DND-41 (cell line): ENCODE measurements around the gene MET.

Experiments used
- ATAC-seq: fragments of 200-7000 bp; cut with Tn5 transposase; 3 replicates; pipeline ENCODE4 v1.9.1; 2021; ENCODE audit warnings: low read depth; ENCODE audit not compliant: insufficient read depth
- DNase-seq: peaks from one replicate; pipeline ENCODE4 v3.0.0-alpha.2; 2020
- H2AFZ ChIP-seq: 2 replicates; pipeline ENCODE4 v1.6.0; 2012; ENCODE audit warnings: low read depth, low read length
- H3K27ac ChIP-seq: 2 replicates; pipeline ENCODE4 v1.5.1; 2012; ENCODE audit warnings: low read length, inconsistent platforms
- H3K27me3 ChIP-seq: fragments of 200-600 bp; sonication (generic); 2 replicates; pipeline ENCODE4 v1.6.0; 2012; ENCODE audit warnings: low read length, mild to moderate bottlenecking, inconsistent platforms; ENCODE audit not compliant: insufficient read depth, poor library complexity
- H3K36me3 ChIP-seq: 2 replicates; pipeline ENCODE4 v1.5.1; 2012; ENCODE audit warnings: low read length, inconsistent platforms; ENCODE audit not compliant: insufficient read depth
- H3K4me1 ChIP-seq: 2 replicates; pipeline ENCODE4 v1.5.1; 2012; ENCODE audit warnings: mild to moderate bottlenecking, low read length; ENCODE audit not compliant: insufficient read depth
- H3K4me2 ChIP-seq: 2 replicates; pipeline ENCODE4 v1.6.0; 2012; ENCODE audit warnings: mild to moderate bottlenecking, moderate library complexity, low read length, inconsistent platforms; ENCODE audit not compliant: insufficient read depth
- H3K4me3 ChIP-seq, 2 experiments: fragments of 200-600 bp in 1 of 2; shearing (Covaris generic) in 1 of 2; 2 replicates each; pipeline ENCODE4 v1.5.1; 2012 to 2016; ENCODE audit warnings: inconsistent platforms in 2 of 2, low read length in 2 of 2, mild to moderate bottlenecking in 2 of 2, low read depth in 1 of 2, moderate library complexity in 1 of 2
- H3K79me2 ChIP-seq: 2 replicates; pipeline ENCODE4 v1.6.0; 2012; ENCODE audit warnings: low read length, inconsistent platforms; ENCODE audit not compliant: insufficient read depth
- H3K9ac ChIP-seq: 2 replicates; pipeline ENCODE4 v1.6.0; 2012; ENCODE audit warnings: low read depth, mild to moderate bottlenecking, inconsistent platforms, low read length, moderate library complexity
- H3K9me3 ChIP-seq: 2 replicates; pipeline ENCODE4 v1.5.1; 2012; ENCODE audit warnings: low read length, moderate library complexity, mild to moderate bottlenecking, inconsistent platforms; ENCODE audit not compliant: insufficient read depth, severe bottlenecking
- H4K20me1 ChIP-seq: 2 replicates; pipeline ENCODE4 v1.6.0; 2012; ENCODE audit warnings: low read length; ENCODE audit not compliant: insufficient read depth
- EZH2 ChIP-seq: IDR thresholded peaks from 3 replicates; pipeline ENCODE4 v1.6.1; 2012; ENCODE audit warnings: borderline replicate concordance, low read depth, mild to moderate bottlenecking, moderate library complexity, low read length, inconsistent platforms; ENCODE audit not compliant: severe bottlenecking
- TF ChIP-seq, protein P1 (sequence below): IDR thresholded peaks from 2 replicates; pipeline ENCODE4 v1.5.1; 2012; ENCODE audit warnings: borderline replicate concordance, low read length, moderate library complexity, mild to moderate bottlenecking; ENCODE audit not compliant: poor library complexity, severe bottlenecking; ENCODE audit errors: extremely low read depth

The MET gene

DNA sequence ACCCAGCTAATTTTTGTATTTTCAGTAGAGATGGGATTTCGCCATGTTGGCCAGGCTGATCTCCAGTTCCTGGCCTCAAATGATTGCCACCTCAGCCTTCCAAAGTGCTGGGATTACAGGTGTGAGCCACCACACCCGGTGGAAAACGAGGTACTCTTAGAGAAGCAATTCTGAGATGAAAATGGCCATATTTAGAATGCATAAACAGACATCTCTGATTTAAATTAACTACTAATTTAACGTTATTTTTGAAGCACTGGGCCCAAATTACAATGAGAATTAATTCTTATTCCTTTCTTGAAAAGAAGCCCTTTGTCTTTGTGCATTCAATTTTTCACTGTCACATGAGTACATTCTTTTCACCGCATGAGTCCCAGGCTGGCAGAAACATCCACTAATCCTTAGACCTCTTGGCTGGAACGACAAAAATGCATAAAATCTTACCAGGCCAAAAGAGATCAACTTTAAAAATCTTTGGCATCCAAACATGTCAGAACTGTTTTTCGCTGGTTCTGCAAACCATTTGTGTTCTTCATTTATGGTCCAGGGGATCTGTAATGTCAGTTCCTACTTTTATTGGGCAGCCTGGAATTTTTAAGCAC lies 130.2 kb downstream of the MET start:
- H3K4me3 ChIP-seq, result no peak overlapping the region
- DNase-seq, result no peak
- H3K79me2 ChIP-seq, result no peaks in the 10 kb centered on the region
- ATAC-seq, result no peak
- H3K4me1 ChIP-seq, result no peaks in the 10 kb centered on the region
- H3K27me3 ChIP-seq, result peaks cover 9% of the 10 kb centered on the region
- H3K9ac ChIP-seq, result no peak overlapping the region
- no peaks in the 10 kb centered on the region for H4K20me1 ChIP-seq
- no peaks in the 10 kb centered on the region for H3K36me3 ChIP-seq
- H2AFZ ChIP-seq, result no peak overlapping the region
- TF ChIP-seq, protein P1, sequence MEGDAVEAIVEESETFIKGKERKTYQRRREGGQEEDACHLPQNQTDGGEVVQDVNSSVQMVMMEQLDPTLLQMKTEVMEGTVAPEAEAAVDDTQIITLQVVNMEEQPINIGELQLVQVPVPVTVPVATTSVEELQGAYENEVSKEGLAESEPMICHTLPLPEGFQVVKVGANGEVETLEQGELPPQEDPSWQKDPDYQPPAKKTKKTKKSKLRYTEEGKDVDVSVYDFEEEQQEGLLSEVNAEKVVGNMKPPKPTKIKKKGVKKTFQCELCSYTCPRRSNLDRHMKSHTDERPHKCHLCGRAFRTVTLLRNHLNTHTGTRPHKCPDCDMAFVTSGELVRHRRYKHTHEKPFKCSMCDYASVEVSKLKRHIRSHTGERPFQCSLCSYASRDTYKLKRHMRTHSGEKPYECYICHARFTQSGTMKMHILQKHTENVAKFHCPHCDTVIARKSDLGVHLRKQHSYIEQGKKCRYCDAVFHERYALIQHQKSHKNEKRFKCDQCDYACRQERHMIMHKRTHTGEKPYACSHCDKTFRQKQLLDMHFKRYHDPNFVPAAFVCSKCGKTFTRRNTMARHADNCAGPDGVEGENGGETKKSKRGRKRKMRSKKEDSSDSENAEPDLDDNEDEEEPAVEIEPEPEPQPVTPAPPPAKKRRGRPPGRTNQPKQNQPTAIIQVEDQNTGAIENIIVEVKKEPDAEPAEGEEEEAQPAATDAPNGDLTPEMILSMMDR, result no peak
- no peak overlapping the region for H3K4me2 ChIP-seq
- no peaks in the 10 kb centered on the region for H3K9me3 ChIP-seq
- no peak overlapping the region for H3K27ac ChIP-seq

DNA sequence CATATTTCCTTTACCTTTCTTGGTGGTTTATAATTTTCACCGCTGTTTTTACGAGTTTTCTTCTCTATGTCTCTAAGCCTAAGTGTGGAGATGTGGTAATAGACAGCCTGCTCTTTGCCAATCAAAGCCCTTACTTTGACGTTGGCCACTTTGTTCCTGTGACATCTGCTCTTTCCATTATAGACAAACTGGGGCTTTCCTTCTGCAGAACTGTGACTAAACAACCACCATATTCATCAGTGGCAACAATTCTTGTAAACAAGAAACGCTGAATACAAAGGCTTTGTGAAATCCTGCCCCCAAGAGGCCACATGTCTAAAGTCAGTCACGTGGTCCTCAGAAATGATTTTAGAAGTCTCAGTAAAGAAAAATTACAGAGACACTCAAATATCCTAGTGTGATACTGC lies 130.8 kb downstream of the MET start:
- no peak overlapping the region for H3K27ac ChIP-seq
- no peaks in the 10 kb centered on the region for H3K4me1 ChIP-seq
- no peaks in the 10 kb centered on the region for H3K9me3 ChIP-seq
- no peak overlapping the region for H3K4me2 ChIP-seq
- TF ChIP-seq, protein P1, result peak; percentile 51
- TF ChIP-seq EZH2, result no peak
- H3K79me2 ChIP-seq, result no peaks in the 10 kb centered on the region
- no peaks in the 10 kb centered on the region for H3K36me3 ChIP-seq
- ATAC-seq (peak; percentile 57; the same call in 1 of the 3 replicates), DNase-seq (peak; percentile 23)
- no peak overlapping the region for H2AFZ ChIP-seq
- H3K27me3 ChIP-seq, result peaks cover 9% of the 10 kb centered on the region
- no peak overlapping the region for H3K4me3 ChIP-seq
- H4K20me1 ChIP-seq, result no peaks in the 10 kb centered on the region
- H3K9ac ChIP-seq, result no peak overlapping the region

DNA sequence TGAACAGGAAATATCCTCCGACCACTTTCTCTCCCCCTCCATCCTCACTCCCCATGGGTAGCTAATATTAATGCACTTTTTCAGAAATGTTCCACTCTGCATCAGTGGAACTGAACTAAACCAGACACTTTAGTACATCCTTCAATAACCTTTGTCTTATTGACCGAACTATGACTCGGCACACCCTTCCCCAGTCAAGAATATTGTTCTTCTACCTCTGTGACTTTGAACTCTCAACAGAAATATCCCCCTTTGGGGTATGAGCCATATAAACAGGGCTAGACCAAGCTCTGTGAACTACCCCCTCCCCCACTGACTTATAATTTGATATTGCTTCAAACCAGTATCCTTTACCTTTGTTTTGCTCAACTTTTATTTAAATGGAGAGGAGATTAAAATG lies 132.5 kb downstream of the MET start:
- Histone ChIP-seq H3K79me2 (no peaks in the 10 kb centered on the region), H3K27ac (no peak overlapping the region), H2AFZ (no peak overlapping the region), H3K9ac (no peak overlapping the region), H3K4me2 (no peak overlapping the region), H3K27me3 (peaks cover 5% of the 10 kb centered on the region), H3K4me1 (no peaks in the 10 kb centered on the region), H3K9me3 (no peaks in the 10 kb centered on the region), H3K4me3 (no peak overlapping the region), H3K36me3 (no peaks in the 10 kb centered on the region), H4K20me1 (no peaks in the 10 kb centered on the region)
- ATAC-seq (no peak), DNase-seq (no peak)
- no peak for TF ChIP-seq EZH2
- TF ChIP-seq, protein P1, result no peak

DNA sequence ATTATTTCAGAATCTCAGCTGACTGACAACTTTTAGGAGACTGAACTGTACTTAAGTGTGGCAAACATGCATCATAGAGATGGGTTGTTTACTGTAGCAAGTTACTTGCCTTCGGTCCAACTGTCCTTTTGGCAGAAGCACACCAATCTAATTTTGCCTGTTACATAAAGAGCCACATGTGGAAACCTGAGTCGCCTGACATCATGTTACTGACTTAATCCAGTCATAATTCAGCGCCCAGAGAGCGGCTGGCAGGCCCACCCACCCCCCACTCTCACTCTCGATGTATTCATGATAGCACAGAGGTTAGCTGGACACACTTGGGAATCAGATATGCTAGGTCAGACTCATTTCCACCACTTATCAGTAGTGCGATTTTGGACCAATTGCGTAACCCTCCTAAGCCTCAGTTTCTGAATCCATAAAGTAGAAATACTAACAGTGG lies 133.1 kb downstream of the MET start:
- ATAC-seq (no peak), DNase-seq (no peak)
- TF ChIP-seq EZH2, result no peak
- TF ChIP-seq, protein P1, result no peak
- Histone ChIP-seq H3K27ac (no peak overlapping the region), H2AFZ (no peak overlapping the region), H3K9ac (no peak overlapping the region), H3K4me1 (no peaks in the 10 kb centered on the region), H3K36me3 (no peaks in the 10 kb centered on the region), H3K79me2 (no peaks in the 10 kb centered on the region), H3K4me3 (no peak overlapping the region), H4K20me1 (no peaks in the 10 kb centered on the region), H3K4me2 (no peak overlapping the region), H3K27me3 (peaks cover 5% of the 10 kb centered on the region), H3K9me3 (no peaks in the 10 kb centered on the region)
